ENCODE data around the gene PHF5A.
"Not testable (repeated sequence)": the region's sequence is repeated elsewhere in the genome, so short reads cannot be mapped to it uniquely, and the experiment has no call there.

Gene PHF5A

DNA sequence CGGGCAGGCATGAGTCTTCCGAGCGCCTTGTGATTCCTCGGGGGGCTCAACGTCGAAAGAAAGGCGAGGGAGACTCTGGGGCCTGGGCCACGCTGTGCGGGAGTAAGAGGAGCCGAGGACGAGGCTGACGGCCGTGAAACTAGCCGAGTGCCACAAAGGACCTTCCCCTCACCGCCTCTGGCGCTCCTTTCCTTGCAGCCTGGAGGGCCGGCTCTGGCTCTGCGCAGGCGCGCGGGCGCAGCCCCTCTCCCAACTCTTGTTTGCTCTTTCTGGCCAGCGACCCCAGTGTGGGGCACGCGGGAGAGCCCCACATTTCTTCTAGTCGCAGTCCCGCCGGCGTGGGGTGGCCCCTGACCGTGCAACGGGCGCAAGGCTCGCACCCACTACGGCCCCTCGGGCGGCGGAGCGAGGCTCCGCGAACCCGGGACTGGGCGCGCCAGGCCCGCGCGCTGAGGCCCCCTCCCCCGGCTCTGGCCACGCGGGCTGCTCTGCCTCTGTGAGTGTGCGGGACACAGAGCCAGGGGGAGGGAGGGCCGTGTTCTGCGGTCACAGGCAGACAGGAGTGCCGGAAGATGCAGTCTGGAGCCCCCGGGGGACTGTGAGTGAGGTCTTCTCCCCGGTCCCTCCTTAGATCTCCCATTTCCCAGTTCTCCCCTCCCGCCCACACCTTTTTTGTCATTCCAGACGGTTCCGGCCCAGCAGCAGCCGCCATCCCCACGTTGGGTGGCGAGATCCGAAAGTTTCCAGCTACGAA is 20.9 kb downstream of the PHF5A start:
- DNase-seq (ENCODE audit: low read depth in 2 of 2, low spot score in 1 of 2) = peak in 1 of 2 donors; percentile 34

DNA sequence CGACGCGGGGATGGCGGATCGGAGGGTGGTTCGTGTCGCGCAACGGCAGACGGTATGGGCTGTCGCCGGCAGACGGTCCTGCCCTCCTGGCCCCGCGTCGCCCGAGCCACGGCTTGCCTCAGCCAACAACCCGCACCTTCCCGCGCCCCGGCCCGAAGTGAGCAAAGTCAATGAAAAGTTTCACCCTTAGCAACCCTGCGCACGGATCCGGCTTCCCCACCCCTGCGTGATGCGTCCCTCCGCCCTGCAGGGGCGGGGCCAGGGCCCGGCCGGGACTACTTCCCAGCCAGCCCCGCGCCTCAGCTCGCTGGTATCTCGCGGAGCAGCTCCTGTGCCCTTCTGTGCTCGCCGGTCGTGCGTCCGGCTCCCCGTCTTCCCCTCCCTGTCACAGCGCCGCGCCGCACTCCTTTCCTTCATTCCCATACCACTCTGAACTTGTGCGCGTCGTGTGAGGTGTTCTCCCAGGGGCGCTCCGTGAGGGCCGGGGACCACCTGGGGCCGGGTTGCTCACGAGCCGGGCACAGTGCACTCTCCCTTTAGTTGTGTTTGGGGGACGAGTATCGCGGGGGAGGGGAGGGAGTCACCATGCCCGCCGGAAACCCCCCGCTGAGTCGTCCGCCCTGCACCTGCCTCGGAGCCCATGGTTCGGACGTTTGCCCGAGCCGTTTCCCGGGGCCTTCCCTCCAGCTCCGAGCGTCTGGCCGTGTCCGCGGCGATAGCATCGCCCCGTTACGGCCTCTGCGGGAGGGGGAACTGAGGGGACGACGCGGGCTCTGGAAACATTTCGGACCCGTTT is 21.7 kb downstream of the PHF5A start, which contains the start of gene TOB2:
Gene TOB2 (minus strand): TSS at position 163 of the 796 bp plus-strand sequence. CDS start 9,456 bp downstream, outside the sequence.
- DNase-seq (ENCODE audit: low read depth in 2 of 2, low spot score in 1 of 2) = peak; percentile 82 to 89

DNA sequence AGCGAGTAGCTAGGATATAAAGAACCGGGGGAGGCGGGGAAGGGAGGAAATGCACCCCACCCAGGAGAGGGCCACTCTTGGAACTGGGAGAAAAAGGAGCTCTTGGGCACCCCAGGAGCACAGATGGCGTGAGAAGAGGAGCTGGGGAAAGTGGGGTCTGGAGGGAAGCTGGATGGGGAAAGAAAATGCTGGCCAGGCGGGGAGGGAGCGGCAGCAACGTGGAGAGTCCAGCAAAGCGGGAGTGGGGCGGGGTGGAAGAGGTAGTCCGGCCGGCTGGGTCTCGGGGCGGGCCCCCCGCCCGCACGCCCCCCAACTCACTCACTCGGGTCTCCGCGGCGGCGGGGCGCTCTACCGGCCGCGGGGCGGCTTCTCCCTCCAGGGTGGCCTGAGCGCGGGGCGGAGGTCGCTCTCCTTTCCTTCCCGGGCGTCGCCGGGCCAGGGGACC is 22.4 kb downstream of the PHF5A start:
- DNase-seq (ENCODE audit: low read depth in 2 of 2, low spot score in 1 of 2) = no peak

DNA sequence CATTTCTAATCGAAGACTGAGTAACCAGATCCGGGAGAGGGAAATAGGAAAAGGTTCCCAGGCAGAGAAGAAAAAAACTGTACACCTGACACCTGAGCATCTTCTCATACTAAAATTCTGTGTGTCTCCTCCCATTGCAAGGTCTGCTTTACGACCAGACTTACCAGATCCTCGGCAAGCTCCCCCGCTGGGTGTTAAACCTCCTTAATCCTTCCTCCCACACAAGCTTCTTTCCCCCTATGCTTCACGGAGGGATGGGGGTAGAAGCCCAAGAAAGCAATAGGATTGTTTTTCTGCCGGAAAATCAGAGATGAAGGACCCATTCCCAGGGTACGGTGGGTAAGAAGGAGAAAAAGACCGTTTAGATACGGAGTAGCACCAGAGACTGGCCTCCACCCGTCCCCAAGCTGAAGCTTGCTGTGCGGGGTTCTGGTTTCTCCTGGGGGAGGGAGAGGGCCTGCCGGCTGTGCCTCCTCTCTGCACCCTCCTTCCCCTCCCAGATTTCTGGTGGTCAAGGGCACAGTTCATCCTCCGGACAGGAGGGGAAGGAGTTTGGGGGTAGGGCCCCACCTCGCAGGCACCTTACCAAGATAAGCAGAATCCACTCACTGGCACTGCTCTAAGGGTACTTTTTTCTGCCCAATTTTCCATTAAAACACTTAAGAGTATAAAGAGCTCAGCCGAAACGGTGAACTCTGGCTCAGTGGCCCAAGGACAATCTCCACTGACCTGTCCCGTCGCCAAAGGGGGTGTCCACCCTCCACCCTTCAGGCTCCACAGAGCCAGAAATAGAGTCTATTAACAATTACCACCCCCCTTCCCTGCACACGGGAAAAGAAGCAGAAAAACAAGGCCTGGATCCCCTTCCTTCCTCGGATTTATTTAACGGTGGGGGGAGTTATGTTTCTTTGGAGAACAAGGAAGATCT is 23.1 kb downstream of the PHF5A start:
- DNase-seq (ENCODE audit: low read depth in 2 of 2, low spot score in 1 of 2) = no peak

DNA sequence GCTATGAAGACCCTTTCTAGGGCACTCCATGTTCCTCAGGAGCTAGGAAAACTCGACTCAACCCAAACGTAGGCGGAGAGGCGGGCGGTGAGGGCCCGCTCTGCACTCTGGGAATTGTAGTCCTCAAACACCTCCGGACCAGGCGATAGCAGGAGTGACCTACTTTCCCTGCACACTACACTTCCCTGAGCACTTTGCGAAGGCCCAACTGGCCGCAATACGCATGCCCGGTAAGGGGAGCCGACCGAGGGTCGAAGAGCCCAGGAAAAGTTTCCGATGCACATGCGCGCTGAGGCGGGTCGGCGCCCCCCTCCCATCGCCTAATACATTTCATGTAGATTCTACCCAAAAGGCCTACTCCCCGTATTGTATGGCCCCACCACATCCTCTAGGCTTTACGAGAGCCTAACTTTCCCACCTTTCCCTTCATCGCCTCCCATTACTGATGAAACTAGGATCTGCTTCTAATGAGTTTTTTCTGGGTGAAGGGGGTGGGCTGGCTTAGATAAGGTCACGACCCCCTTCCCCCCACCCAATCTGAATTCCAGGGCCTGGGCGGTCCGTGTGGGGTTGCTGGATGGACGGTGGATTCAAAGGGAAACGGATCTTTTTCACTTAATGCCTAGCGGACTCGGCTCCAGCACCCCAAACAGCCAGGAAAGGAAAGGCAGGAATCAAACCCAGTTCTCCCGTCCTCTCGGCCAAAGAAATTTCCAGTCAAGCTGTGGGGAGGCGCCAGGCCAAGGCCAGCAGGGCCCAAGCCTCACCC is 23.9 kb downstream of the PHF5A start:
- DNase-seq (ENCODE audit: low read depth in 2 of 2, low spot score in 1 of 2) = peak; percentile 62 to 80

DNA sequence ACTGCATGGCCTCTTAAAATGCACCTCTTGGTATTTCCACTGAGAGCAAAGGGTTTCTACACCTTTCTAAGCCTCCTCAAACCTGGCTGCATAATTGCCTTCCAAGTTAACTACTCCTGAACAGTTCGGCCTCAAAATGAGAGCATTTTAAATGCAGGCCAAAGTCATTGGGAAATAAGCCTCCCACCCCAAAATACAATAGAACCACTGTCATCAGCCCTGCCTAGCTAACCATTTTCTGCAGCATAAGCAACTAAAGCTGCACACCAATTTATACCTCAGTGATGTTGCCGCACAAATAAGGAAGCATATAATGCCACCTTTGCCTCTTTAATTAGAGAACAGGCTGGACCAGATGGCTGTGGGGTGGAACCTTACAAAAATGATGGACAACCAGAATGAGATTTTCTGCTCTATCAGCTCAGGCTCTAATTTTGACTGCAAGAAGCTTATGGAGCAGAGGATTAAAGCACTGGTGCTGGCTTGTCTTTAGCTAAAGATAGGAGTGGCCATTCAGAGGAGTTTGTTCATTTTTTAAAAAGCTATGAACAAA is 26.2 kb downstream of the PHF5A start:
- no peak for DNase-seq (ENCODE audit: low read depth in 2 of 2, low spot score in 1 of 2)

DNA sequence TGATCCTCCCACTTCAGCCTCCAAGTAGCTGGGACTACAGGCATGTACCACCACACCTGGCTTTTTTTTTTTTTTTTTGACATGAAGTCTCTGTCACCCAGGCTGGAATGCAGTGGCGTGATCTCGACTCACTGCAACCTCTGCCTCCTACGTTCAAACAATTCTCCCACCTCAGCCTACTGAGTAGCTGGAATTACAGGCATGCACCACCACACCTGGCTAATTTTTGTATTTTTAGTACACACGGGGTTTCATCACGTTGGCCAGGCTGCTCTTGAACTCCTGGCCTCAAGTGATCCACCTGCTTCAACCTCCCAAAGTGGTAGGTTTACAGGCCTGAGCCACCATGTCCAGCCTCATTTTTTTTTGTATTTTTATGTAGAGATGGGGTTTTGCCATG is 28.0 kb downstream of the PHF5A start:
- not testable (repeated sequence) for DNase-seq (ENCODE audit: low read depth in 2 of 2, low spot score in 1 of 2)

DNA sequence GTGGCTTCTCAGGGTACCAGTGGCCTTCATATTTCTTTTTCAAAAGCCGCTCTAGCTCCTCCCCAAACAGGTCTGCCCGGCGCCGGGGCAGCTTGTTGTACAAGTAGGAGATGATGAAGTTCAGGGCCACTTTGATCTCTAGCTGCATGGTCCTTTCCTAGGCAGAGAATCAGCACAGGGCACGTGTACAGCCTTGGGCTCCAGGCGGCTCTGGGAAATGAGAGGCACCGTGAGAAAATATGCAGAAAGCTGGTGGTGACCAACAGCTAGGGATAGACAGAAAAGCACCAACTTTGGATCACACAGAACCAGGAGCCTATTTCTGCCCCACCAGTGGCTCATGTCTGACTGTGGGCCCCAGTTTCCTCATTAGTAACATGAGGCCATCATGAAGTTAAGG is 31.3 kb downstream of the PHF5A start:
- DNase-seq (ENCODE audit: low read depth in 2 of 2, low spot score in 1 of 2) = no peak

DNA sequence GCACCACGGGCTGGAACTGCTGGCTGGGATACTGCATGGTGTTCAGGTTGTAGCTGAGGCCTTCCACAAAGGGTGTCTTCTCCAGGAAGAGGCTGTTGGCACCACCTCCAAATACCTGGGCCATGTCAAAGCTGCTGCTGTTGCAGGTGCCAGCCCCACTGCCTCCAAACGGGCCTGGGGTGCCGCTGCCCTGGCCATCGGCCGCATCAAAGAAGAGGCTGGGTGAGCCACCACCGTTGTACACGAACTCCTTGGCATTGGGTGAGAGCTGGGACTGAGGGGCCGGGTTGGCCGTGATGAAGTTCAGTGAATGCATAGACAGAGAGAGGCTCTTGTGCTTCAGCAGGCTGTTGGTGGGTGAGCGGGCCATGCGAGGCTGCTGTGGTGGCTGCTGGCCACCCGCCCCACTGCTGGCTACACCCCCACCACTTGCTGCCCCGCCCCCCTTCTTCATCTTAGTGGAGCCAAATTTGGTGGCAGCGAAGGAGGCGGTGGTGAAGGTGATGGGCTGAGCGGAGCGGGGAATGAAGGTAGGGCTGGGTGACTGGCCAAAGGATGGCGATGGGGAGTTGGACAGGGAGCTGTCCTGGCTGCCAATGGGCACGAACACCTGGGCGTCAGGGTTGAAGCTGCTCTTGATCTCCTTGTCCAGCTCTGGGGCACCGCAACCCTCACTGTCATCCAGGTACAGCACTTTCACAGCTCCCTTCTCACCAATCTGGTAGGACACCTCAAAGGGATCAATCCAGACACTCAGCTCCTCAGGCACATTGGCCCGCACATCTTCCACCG is 32.0 kb downstream of the PHF5A start:
- no peak for DNase-seq (ENCODE audit: low read depth in 2 of 2, low spot score in 1 of 2)

DNA sequence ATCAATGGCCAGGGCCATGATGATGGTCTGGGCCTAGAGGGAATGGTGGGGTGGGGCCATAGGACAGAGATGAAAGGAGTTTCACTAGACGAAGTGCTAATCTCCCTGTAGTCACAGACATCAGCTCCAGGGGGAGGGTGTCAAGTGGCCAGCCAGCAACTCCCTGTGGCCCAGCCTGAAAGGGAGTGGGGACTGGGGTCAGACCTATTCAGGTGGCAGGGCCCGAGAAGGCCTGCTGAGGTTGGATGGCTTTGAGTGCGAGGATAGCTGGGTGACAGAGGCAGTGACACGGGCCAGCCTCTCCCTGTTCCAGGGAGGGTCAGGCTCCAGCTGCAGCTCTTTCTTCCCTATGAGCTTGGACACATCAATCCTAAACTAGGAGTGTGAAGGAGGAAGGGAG is 32.9 kb downstream of the PHF5A start:
- DNase-seq (ENCODE audit: low read depth in 2 of 2, low spot score in 1 of 2) = no peak

DNA sequence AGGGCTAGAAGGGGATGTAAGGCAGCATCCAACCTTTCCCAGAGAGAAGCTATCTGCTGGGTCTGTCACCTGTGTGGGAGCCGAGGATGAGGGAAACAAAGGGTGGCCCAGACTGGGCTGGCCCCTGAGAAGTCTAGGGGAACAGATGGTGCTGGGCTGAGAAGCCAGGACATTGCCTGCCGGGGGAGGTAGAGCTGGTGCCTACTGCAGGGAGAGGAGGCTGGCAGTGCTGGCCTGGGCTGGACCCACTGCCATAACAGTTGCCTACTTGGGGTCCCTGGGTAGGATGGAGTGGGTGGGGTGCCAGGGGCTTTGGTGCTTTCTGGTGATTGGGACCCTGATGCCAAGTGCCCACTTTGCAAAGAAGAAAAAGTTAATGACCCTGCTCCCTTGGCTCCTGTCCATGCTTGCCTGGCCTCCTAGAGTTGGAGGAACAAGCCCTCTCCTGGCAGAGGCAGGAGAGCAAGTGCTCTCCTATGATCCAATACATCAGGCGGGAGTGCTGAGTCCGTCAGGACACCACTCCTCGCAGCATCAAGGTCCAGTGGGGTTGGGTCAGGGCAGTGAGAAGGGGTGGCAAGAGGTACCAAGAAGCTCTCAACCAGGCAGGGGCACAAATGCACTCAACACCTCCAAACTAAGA is 34.0 kb downstream of the PHF5A start:
- DNase-seq (ENCODE audit: low read depth in 2 of 2, low spot score in 1 of 2) = not testable (repeated sequence)

DNA sequence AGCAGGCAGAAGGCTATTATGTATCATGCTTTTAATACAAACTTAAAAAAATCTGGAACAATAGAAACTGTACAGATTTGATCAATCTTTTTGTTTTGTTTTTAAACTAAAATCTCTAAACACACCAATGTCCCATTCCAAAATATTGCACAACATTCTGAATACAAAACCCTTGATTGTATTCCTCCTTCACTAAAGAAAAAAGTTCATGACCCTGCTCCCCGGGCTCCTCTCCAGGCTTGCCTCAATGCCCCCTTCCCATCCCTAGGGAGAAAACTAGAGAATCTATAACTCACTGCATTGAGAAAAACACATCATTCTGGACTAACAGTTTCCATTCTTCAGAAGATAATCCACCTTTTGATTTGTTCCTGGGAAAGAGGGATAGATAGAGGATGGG is 35.0 kb downstream of the PHF5A start:
- DNase-seq (ENCODE audit: low read depth in 2 of 2, low spot score in 1 of 2) = not testable (repeated sequence)

DNA sequence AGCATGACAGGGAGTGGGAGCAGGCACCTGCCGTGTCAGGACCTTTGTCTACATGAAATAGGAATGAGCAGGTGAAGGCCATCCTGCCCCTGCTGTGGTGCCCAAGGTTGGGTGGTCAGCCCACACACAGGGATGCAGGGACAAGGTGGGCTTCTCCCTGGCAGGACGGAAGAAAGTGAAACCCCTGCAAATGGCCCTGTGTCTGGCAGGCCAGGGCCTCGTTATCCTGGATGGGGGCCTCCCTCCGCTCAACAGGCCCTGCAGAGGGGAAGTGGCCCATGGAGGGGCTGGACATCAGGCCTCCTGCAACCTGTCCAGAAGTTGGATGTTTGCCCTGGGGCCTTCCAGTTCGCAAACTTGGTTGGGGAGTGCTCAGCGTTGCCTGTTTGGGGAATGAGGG is 36.8 kb downstream of the PHF5A start:
- no peak for DNase-seq (ENCODE audit: low read depth in 2 of 2, low spot score in 1 of 2)

DNA sequence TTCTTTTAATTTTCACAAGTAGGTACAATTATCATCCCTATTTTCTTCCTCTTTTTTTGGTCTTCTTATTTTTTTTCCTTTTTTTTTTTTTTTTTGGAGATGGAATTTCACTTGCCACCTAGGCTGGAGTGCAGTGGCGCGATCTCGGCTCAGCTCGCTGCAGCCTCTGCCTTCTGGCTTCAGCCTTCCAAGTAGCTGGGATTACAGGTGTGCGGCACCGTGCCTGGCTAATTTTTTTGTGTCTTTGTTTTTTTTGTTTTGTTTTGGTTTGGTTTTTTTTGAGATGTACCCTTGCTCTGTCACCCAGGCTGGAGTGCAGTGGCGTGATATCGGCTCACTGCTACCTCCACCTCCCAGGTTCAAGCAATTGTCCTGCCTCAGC is 38.5 kb downstream of the PHF5A start:
- DNase-seq (ENCODE audit: low read depth in 2 of 2, low spot score in 1 of 2) = no peak

DNA sequence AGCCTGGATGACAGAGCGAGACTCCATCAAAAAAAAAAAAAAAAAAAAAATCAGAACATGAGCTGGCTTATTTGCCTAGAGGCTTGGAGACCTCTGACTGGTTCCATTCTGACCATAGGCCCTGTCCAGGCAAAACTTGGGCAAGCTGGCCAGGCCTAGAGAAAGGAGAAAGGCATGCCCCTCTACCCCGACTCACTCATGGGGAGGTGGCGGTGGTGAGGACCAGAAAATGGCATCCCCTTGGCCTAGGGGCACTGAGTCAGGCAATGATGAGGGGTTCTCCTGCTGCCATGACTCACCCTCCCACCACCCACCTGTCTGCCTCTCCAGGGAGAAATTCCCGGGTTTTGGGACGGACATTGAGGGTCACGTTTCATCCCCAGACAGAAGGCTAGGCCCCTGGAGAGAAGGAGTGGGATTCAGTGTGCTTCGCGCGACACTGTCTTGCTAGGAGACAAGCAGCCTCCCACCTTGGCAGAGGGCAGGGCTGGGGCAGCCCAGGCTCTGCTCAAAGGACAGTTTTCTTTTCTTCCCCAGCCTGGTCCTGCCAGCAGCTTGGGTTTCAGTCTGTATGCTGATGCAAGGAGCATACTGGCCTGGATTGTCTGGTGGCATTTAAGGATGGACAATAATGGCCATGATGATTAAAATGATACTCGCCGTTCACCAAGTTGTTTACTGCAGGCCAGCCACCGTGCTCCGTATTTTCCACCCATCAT is 39.1 kb downstream of the PHF5A start:
- DNase-seq (ENCODE audit: low read depth in 2 of 2, low spot score in 1 of 2) = no peak

DNA sequence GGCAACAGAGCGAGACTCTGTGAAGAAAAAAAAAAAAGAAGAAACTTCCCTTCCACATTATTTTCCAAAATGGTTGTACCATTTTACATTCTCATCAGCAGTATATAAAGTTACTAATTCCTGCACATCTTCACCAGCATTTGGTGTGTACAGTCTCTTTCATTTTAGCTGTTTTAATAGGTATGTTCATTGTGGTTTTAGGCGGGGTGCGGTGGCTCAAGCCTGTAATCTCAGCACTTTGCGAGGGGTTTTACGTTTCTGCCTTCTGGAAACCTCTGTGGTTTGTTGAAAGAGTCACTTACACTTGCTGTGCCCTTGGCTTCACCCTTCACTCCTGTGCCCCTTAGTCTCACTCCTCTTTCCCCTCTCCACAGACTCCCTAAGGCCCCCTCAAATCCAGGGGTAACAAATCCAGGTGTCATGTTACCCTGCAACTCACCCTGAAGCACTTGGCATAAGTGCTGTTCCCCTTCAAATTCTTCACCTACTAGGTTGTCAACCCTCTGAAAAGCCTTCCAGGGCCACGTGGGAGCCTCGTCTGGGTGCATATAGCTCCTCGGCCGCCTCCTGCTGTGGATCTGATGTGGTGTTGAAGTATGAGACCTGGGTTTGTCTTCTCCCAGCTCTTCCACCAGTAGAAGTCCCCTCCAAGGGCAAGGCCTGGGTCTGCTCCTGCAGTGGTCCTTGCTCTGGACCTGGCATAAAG is 42.7 kb downstream of the PHF5A start:
- no peak for DNase-seq (ENCODE audit: low read depth in 2 of 2, low spot score in 1 of 2)

DNA sequence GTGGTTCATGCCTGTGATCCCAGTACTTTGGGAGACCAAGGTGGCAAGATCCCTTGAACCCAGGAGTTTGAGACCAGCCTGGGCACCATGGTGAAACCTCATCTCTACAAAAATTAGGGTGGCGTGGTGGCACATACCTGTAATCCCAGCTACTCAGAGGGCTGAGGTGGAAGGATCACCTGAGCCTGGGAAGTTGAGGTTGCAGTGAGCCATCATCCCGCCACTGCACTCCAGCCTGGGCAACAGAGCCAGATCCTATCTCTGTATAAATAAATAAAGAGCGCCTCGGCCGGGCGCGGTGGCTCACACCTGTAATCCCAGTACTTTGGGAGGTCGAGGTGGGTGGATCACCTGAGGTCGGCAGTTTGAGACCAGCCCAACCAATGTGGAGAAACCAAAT is 49.8 kb downstream of the PHF5A start:
- DNase-seq (ENCODE audit: low read depth in 2 of 2, low spot score in 1 of 2) = no peak
